OCI-LY3 (cell line): ENCODE data around the gene SLC1A4.
"Not testable (repeated sequence)": the region's sequence is repeated elsewhere in the genome, so short reads cannot be mapped to it uniquely, and the experiment has no call there.

Experiments used
- H2AFZ ChIP-seq: fragments of 200-600, 300-600 bp; shearing (Covaris generic); 2 replicates; pipeline ENCODE4 v1.6.0; 2014; ENCODE audit warnings: antibody characterized with exemption, low read depth, low read length
- H3K27ac ChIP-seq: fragments of 200-600, 300-600 bp; sonication (generic); 2 replicates; pipeline ENCODE4 v1.5.1; 2014; ENCODE audit warnings: mild to moderate bottlenecking, low read length, moderate library complexity, mixed read lengths
- H3K27me3 ChIP-seq: fragments of 200-600, 300-600 bp; sonication (generic); 2 replicates; pipeline ENCODE4 v1.6.1; 2014; ENCODE audit warnings: low read depth, low read length, mixed read lengths
- H3K36me3 ChIP-seq: fragments of 200-600, 300-600 bp; sonication (generic); replicated peaks from 2 replicates; pipeline ENCODE3; 2014; ENCODE audit warnings: low read depth, low read length, mixed read lengths
- H3K4me1 ChIP-seq: fragments of 300-600, 200-600 bp; sonication (generic); 2 replicates; pipeline ENCODE4 v1.6.1; 2014; ENCODE audit warnings: low read length, mixed read lengths
- H3K4me2 ChIP-seq: fragments of 200-600, 300-600 bp; sonication (generic); 2 replicates; pipeline ENCODE4 v1.6.1; 2014; ENCODE audit warnings: low read length, mixed read lengths
- H3K4me3 ChIP-seq: fragments of 300-600, 200-600 bp; sonication (generic); 2 replicates; pipeline ENCODE4 v1.5.1; 2014; ENCODE audit warnings: antibody characterized with exemption, mild to moderate bottlenecking, low read length, moderate library complexity
- H3K79me2 ChIP-seq: fragments of 300-600, 200-600 bp; shearing (Covaris generic); 2 replicates; pipeline ENCODE4 v1.6.1; 2014; ENCODE audit warnings: mild to moderate bottlenecking, low read length, mixed read lengths
- H3K9ac ChIP-seq: fragments of 300-600, 200-600 bp; shearing (Covaris generic); 2 replicates; pipeline ENCODE4 v1.6.0; 2014; ENCODE audit warnings: mild to moderate bottlenecking, low read length, moderate library complexity
- H3K9me3 ChIP-seq: fragments of 200-600, 300-600 bp; shearing (Covaris generic); 2 replicates; pipeline ENCODE4 v1.6.1; 2014; ENCODE audit warnings: low read length, mixed read lengths; ENCODE audit not compliant: insufficient read depth
- H4K20me1 ChIP-seq: fragments of 200-600, 300-600 bp; sonication (generic); 2 replicates; pipeline ENCODE4 v1.6.1; 2016; ENCODE audit warnings: low read length, mixed read lengths; ENCODE audit not compliant: insufficient read depth
- CTCF ChIP-seq: fragments of 200-600, 300-600 bp; sonication (generic); IDR thresholded peaks from 2 replicates; pipeline ENCODE4 v1.5.1; 2014; ENCODE audit warnings: antibody characterized with exemption, low read length, low read depth
- EZH2phosphoT487 ChIP-seq: fragments of 200-600 bp; shearing (Covaris generic); IDR thresholded peaks from 2 replicates; pipeline ENCODE4 v1.6.1; 2018; ENCODE audit warnings: antibody characterized with exemption, mixed run types, low read depth

Gene SLC1A4

GRCh38 chr2:65000644-65001043 is 11.4 kb downstream of the SLC1A4 start:
- Histone ChIP-seq H3K36me3 (peaks cover 23% of the 10 kb centered on the region), H4K20me1 (peaks cover 33% of the 10 kb centered on the region)

GRCh38 chr2:65003037-65003436 is 13.8 kb downstream of the SLC1A4 start:
- H3K4me3 ChIP-seq, result no peak overlapping the region
- no peak overlapping the region for H2AFZ ChIP-seq
- TF ChIP-seq CTCF (no peak), EZH2phosphoT487 (no peak)
- H3K36me3 ChIP-seq, result peaks cover 16% of the 10 kb centered on the region
- no peaks in the 10 kb centered on the region for H3K4me1 ChIP-seq
- H4K20me1 ChIP-seq, result peaks cover 18% of the 10 kb centered on the region
- peaks cover 21% of the 10 kb centered on the region for H3K79me2 ChIP-seq
- H3K4me2 ChIP-seq, result no peak overlapping the region
- no peaks in the 10 kb centered on the region for H3K27me3 ChIP-seq
- no peak overlapping the region for H3K27ac ChIP-seq
- H3K9me3 ChIP-seq, result no peaks in the 10 kb centered on the region
- no peak overlapping the region for H3K9ac ChIP-seq

More at GRCh38 chr2:65000644-65001043, 11.4 kb downstream of the SLC1A4 start:
- Histone ChIP-seq H3K27ac (no peak overlapping the region), H3K9ac (no peak overlapping the region), H3K4me1 (no peaks in the 10 kb centered on the region), H3K4me2 (no peak overlapping the region), H3K79me2 (peaks cover 41% of the 10 kb centered on the region), H2AFZ (no peak overlapping the region), H3K9me3 (no peaks in the 10 kb centered on the region), H3K27me3 (no peaks in the 10 kb centered on the region), H3K4me3 (no peak overlapping the region)
- no peak for TF ChIP-seq EZH2phosphoT487

- H3K9me3 ChIP-seq, H3K9ac ChIP-seq, H3K27ac ChIP-seq, H4K20me1 ChIP-seq, H2AFZ ChIP-seq, H3K27me3 ChIP-seq, H3K4me1 ChIP-seq, H3K4me2 ChIP-seq, H3K4me3 ChIP-seq: not testable (repeated sequence)
- H3K79me2 ChIP-seq, result peaks cover 11% of the 10 kb centered on the region
- H3K36me3 ChIP-seq, result peaks cover 16% of the 10 kb centered on the region
Observed at GRCh38 chr2:65004232-65004631, 15.0 kb downstream of the SLC1A4 start.

GRCh38 chr2:65013776-65014175 is 24.6 kb downstream of the SLC1A4 start:
- Histone ChIP-seq H3K36me3 (peaks cover 40% of the 10 kb centered on the region), H3K79me2 (no peaks in the 10 kb centered on the region), H3K27ac (no peak overlapping the region), H3K9me3 (no peaks in the 10 kb centered on the region), H3K4me2 (no peak overlapping the region), H3K4me3 (no peak overlapping the region), H4K20me1 (0 out of 2 replicates have a peak, but pooled peaks cover 2% of the 10 kb centered on the region), H2AFZ (no peak overlapping the region), H3K9ac (no peak overlapping the region), H3K4me1 (peaks cover 27% of the 10 kb centered on the region), H3K27me3 (no peaks in the 10 kb centered on the region)
- TF ChIP-seq CTCF (no peak), EZH2phosphoT487 (no peak)

- Histone ChIP-seq H3K79me2 (no peaks in the 10 kb centered on the region), H3K27ac (no peak overlapping the region), H3K9me3 (no peaks in the 10 kb centered on the region), H3K9ac (no peak overlapping the region), H2AFZ (no peak overlapping the region), H3K4me2 (no peak overlapping the region), H3K4me1 (peaks cover 27% of the 10 kb centered on the region), H3K36me3 (peaks cover 50% of the 10 kb centered on the region), H4K20me1 (0 out of 2 replicates have a peak, but pooled peaks cover 2% of the 10 kb centered on the region), H3K27me3 (no peaks in the 10 kb centered on the region), H3K4me3 (no peak overlapping the region)
- TF ChIP-seq EZH2phosphoT487 (no peak), CTCF (no peak)
Observed at GRCh38 chr2:65015731-65016130, 26.5 kb downstream of the SLC1A4 start.
